ENCODE results near the gene GSX1.

GSX1 gene

DNA sequence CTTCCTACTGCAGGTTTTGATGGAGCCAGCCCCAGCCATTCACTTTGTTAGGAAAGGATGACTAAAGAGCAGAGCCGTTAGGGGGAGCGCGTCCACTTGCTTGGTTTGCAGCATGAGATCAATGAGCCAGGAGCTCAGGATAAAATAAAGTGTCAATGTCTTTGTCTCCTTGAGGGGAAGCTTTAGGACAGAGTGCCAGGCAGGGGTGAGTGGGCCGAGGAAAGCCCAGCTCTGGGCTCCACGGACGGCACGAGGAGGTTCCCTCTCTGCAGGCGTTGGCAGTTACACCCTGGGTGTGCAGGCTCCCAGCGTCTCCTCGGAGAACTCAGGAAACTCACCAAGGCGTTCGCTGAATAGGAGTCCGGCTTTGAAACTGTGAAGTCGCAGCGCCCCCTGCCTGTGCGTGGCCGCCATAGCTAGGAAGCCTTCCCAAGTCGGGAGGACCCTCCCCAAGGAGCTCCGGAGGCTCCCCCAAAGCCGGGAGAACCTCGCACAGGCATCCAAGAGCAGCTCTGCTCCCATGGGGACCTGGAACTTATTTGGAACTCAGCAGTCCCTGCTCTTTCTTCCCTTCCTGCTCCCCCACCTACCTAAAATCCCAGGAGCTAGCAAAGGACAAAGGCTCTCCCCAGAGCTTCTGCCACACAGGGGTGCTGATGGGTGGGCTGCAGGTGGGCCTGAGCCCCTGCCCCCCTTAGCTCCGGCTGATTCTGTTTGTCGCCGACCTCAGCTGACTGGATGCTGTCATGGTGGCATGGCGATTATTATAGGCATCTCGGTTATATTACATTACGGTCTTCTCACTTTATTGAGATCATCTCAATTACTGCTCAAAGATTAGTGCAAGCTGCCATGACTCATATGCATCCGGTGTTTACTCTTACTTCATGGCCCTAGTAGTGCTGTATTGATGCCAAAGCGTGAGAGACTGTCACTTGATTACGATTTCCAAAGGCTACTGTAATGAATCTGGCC is 34.4 kb downstream of the GSX1 start:
- no peak overlapping the region for H3K27ac ChIP-seq
- no peak for DNase-seq (ENCODE audit: low read depth, low spot score)

DNA sequence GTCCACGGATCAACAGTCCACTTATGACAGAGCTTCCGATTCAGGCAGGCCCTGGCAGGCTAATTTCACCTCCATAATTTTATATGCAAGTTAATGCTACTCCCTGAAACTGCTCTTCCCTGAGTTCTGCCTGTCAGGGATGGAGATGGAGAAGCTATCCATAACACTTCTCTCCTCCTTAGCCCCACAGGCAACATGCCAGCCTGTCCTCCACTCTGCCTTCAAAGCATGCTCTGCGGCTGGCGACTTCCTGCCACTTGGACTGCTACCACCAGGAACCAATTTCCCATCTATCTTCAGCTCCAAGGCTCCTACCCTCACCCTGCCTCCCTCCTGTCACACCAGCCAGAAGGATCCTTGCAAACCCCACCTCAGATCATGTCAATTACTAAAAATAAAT is 35.4 kb downstream of the GSX1 start:
- no peak for DNase-seq (ENCODE audit: low read depth, low spot score)

DNA sequence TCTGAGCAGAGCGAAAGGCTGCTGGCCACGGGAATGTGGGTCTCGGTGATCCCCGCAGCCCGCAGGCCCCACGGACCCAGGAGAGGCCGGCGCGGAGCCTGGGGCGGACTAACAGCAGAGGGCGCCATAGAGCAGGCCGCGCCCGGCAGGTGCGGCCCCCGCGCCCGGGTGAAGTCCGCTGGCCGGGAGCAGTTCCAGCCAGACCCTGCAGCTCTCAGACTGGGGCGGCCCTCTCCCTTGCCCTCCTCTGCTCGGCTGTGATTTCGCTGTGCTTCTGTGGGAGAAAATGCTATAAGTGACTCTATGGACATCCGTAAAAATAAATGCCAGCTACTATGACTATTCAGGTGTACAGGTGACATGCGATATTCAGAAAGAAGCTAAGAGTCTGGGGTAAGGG is 37.7 kb downstream of the GSX1 start:
- DNase-seq (ENCODE audit: low read depth, low spot score) = no peak
- H3K27ac ChIP-seq = no peak overlapping the region

More for the DNA sequence above, 35.4 kb downstream of the GSX1 start:
- no peak overlapping the region for H3K27ac ChIP-seq

DNA sequence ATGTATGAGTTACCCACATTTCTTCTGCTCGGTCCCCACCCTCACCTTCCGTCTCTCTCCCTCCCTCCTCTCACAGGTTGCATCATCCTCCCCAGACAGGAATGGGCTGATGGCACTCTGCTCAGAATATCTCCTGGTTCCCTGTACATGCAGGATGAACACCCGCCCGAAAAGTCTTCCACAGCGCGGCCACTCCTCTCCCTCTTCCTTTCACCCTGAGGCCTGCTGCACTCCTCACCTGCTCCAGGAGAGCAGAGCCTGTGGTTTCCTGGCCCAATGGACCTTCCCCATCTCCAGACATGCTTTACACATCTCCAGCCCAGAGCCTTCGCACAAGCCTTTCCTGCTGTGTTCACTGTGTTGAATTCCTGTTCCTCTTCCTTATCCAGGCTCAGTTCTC is 40.9 kb downstream of the GSX1 start:
- DNase-seq (ENCODE audit: low read depth, low spot score) = no peak
- H3K27ac ChIP-seq = no peak overlapping the region

DNA sequence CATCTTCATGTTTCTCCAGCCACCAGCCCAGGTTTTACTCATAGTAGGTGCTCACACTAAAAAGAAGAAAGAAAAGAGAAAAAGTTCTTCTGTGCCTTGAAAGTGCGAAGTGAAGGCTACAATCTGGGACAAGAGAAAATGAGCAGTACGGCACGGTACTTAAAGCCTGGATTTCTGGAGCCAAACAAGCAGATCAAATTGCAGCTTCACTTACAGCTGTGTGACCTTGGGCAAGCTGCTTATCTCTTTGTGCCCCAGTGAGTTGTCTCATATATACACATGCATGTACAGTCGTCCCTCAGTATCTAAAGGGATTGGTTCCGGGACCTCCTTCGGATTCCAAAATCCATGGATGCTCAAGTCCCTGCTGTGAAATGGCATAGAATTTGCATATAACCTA is 41.8 kb downstream of the GSX1 start:
- H3K27ac ChIP-seq = no peak overlapping the region
- no peak for DNase-seq (ENCODE audit: low read depth, low spot score)

DNA sequence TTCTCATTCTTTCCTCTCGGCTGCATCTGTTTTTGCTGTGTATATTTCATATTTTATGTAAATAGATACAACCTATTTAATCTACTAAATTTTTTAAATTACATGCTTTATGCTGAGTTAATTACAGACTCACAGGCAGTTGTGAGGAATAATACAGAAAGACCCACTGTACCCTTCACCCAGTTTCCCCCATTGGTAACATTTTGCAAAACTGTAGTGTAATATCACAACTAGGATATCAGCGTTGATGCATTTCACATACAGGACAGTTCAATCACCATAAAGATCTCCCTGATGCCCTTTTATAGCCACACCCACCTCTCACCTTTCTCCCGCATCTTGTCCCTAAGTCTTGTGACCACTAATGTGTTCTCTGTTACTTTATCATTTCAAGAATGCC is 43.5 kb downstream of the GSX1 start:
- H3K27ac ChIP-seq = no peak overlapping the region
- DNase-seq (ENCODE audit: low read depth, low spot score) = no peak

DNA sequence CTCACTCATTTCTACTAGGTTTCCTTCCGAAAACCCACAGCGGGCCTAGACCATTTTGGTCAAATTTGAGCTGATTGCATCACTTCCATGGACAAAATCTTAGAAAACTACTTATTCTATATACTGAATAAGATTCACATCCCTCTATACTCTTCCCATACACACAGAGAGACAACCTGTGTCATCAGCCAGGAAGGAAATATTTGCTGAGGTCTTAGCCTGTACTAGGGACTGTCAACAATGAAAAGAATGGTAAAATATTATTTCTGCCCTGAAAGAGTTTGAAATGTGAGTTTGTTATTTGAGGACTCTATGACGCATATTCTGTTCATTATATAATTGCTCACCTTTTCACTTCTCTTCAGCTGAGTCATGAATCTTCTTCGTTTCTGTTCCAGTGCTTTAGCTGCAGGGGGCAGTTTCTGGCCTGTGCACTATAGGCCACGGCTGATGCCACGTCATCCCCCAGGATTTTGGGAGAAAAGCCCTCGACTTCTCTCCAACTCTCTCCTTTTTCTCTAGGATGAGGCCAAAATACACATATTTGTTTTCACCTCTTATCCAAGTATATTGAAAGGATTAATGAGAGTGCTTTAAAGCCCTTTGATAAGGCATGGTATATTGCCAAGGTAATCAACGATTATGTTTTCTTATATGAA is 47.7 kb downstream of the GSX1 start:
- peak overlapping the region; percentile 31 for H3K27ac ChIP-seq
- DNase-seq (ENCODE audit: low read depth, low spot score) = peak; percentile 24

DNA sequence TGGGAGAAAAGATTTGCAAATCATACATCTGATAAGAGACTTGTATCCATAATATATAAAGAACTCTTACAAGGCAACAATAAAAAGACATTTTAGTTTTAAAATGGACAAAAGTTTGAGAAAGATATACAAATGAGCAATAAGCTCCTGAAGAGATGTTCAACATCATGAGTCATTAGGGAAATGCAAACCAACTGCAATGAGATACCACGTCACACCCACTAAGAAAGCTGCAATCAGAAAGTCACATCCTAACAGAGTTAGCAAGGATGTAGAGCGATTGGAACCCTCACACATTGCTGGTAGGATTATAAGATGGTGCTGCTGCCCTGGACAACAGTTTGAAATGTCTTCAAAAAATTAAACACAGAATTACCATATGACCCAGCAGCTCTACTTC is 50.3 kb downstream of the GSX1 start:
- H3K27ac ChIP-seq = no peak overlapping the region
- no peak for DNase-seq (ENCODE audit: low read depth, low spot score)

All from epithelial cell of prostate (primary cell).